GM12878 (cell line): ENCODE data around the gene MICALL2. TPM values are rescaled to one million over a fixed set of nuclear protein-coding genes. Genes with fewer than 3 reads are reported as not detected.
"Not testable (repeated sequence)": the region's sequence is repeated elsewhere in the genome, so short reads cannot be mapped to it uniquely, and the experiment has no call there.

Experiments
- ATAC-seq: fragments of 200-7000 bp; cut with Tn5 transposase; 3 replicates; pipeline ENCODE4 v1.9.1; 2020; ENCODE audit warnings: mild to moderate bottlenecking, moderate library complexity
- BruUV-seq: library from RNA; stranded (reverse); fragments of 400-500 nt; replicated peaks from 2 replicates; lab custom pipeline; 2021; lab: Mats Ljungman, UMichigan
- CTCF ChIA-PET: fragments of 300-600 bp; sonication (Branson Sonifier 250); formaldehyde crosslinking; extraction: SDS; loops from one replicate; lab custom pipeline; 2021; ENCODE audit warnings: inconsistent platforms; lab: Yijun Ruan, JAX
- POLR2A ChIA-PET: fragments of 350-600 bp; formaldehyde crosslinking; extraction: SDS; loops from one replicate; lab custom pipeline; 2021; ENCODE audit warnings: inconsistent platforms; lab: Charles Lee
- RAD21 ChIA-PET: fragments of 300-600 bp; sonication (Branson Sonifier 250); formaldehyde crosslinking; loops from one replicate; lab custom pipeline; 2023; ENCODE audit warnings: antibody characterized with exemption; ENCODE audit not compliant: unreplicated experiment; lab: Charles Lee
- SMC1A ChIA-PET: fragments of 300-600 bp; sonication (Branson Sonifier 250); formaldehyde crosslinking; loops from one replicate; lab custom pipeline; 2023; ENCODE audit not compliant: unreplicated experiment, uncharacterized antibody; lab: Charles Lee
- DNase-seq: peaks from one replicate; pipeline ENCODE4 v3.0.0-alpha.2; 2011; ENCODE audit warnings: low read depth, low spot score
- FAIRE-seq: peaks from 3 replicates; lab custom pipeline; 2011; peaks lifted over from hg19 to GRCh38; lab: Jason Lieb, UNC
- H2AFZ ChIP-seq: 2 replicates; pipeline ENCODE4 v1.6.0; 2011; ENCODE audit warnings: low read depth, low read length, control low read depth; ENCODE audit not compliant: control insufficient read depth
- H3K27ac ChIP-seq: 2 replicates; pipeline ENCODE4 v1.5.1; 2011; ENCODE audit warnings: control low read depth; ENCODE audit not compliant: control insufficient read depth, insufficient read depth
- H3K27me3 ChIP-seq, 2 experiments: replicated peaks in 1 of 2; 2 replicates each; pipeline versions ENCODE4 v1.6.0 to v1.6.1; 2011; ENCODE audit warnings: low read length in 1 of 2; ENCODE audit not compliant: control insufficient read depth in 2 of 2, insufficient read depth in 2 of 2
- H3K36me3 ChIP-seq, 2 experiments: 2 replicates each; pipeline ENCODE4 v1.5.1; 2011; ENCODE audit warnings: low read length in 1 of 2; ENCODE audit not compliant: control insufficient read depth in 2 of 2, insufficient read depth in 2 of 2
- H3K4me1 ChIP-seq: 2 replicates; pipeline ENCODE4 v1.6.1; 2011; ENCODE audit warnings: mild to moderate bottlenecking, low read length, moderate library complexity, mixed read lengths; ENCODE audit not compliant: control insufficient read depth, insufficient read depth
- H3K4me2 ChIP-seq: 2 replicates; pipeline ENCODE4 v1.6.0; 2011; ENCODE audit warnings: control low read depth; ENCODE audit not compliant: control insufficient read depth, insufficient read depth
- H3K4me3 ChIP-seq: fragments of 200-600 bp; sonication (generic); 2 replicates; pipeline ENCODE4 v1.5.1; 2016
- H3K79me2 ChIP-seq: 2 replicates; pipeline ENCODE4 v1.6.0; 2011; ENCODE audit warnings: low read length; ENCODE audit not compliant: control insufficient read depth, insufficient read depth
- H3K9ac ChIP-seq: 2 replicates; pipeline ENCODE4 v1.8.0; 2011; ENCODE audit warnings: low read length, control low read depth, mixed read lengths; ENCODE audit not compliant: control insufficient read depth, insufficient read depth
- H3K9me3 ChIP-seq: replicated peaks from 3 replicates; pipeline ENCODE4 v1.5.1; 2011; ENCODE audit warnings: mild to moderate bottlenecking, low read length; ENCODE audit not compliant: control insufficient read depth, insufficient read depth
- H4K20me1 ChIP-seq: 2 replicates; pipeline ENCODE4 v1.6.0; 2011; ENCODE audit not compliant: control insufficient read depth, insufficient read depth
- E4F1 ChIP-seq: fragments of 450-650 bp; IDR thresholded peaks from 2 replicates; pipeline ENCODE4 v1.6.1; 2018; ENCODE audit warnings: borderline replicate concordance, mild to moderate bottlenecking; ENCODE audit not compliant: partially characterized antibody
- SMARCA5 ChIP-seq: fragments of 450-650 bp; IDR thresholded peaks from 2 replicates; pipeline ENCODE4 v1.6.1; 2017; ENCODE audit warnings: mild to moderate bottlenecking
- WGBS: methylation state at CpG from one replicate; pipeline ENCODE4 v1.1.6; 2016; ENCODE audit warnings: low lambda C conversion rate; ENCODE audit not compliant: insufficient replicate concordance, insufficient coverage; ENCODE audit errors: missing lambda C conversion rate; 5-methylcytosine and 5-hydroxymethylcytosine counted together
- in situ Hi-C: fragments of 300-500 bp; cut with MboI; formaldehyde crosslinking; loops from 9 replicates; pipeline ENCODE4 v1.14.3; 2018; ENCODE audit warnings: mixed read lengths
- intact Hi-C: fragments of 100-400 bp; cut with micrococcal nuclease; formaldehyde crosslinking; loops from one replicate; pipeline ENCODE4 v1.14.2; 2022; ENCODE audit not compliant: unreplicated experiment
- polyA plus RNA-seq, 11 experiments: library from polyadenylated mRNA; depleted of rRNA in 4 of 11; unstranded in 6 of 11; stranded (reverse) in 5 of 11; fragments of >200 nt; fragmentation: Nextera tagmentation in 4 of 11; fragmentation: Illumina TruSeq in 1 of 11; extraction: Ambion mirVana in 4 of 11; extraction: Trizol in 1 of 11; gene quantifications; 1 replicate in 1 of 11; 2 replicates in 10 of 11; pipeline versions ENCODE4 v1.2.1 to v1.2.3, GENCODE V29; 2011 to 2016; ENCODE audit warnings: inconsistent platforms in 2 of 11, missing spikeins in 2 of 11, low read depth in 1 of 11
- total RNA-seq, 4 experiments: library from RNA; depleted of rRNA in 3 of 4; stranded (reverse); fragments of >200 nt in 3 of 4; fragmentation: Illumina TruSeq in 1 of 4; extraction: Trizol in 1 of 4; gene quantifications; 2 replicates each; pipeline versions ENCODE4 v1.2.1 to v1.2.3, GENCODE V29; 2013 to 2021

MICALL2 gene
- total and polyA plus RNA-seq, 10 of the 15 experiments (the other 5 are each of a cell fraction or from before 2014, with no cell fraction given), result 0.04 to 1.7 (median 0.83) TPM; not detected in 3

- Histone ChIP-seq H3K4me1 (no peaks in the 10 kb centered on the region), H3K9ac (no peak overlapping the region), H3K9me3 (no peaks in the 10 kb centered on the region), H2AFZ (no peak overlapping the region), H3K36me3 (no peaks in the 10 kb centered on the region), H3K27ac (no peak overlapping the region), H3K4me2 (no peak overlapping the region), H3K27me3 (no peaks in the 10 kb centered on the region; a peak in 1 of 4 replicates), H3K79me2 (no peaks in the 10 kb centered on the region), H4K20me1 (no peaks in the 10 kb centered on the region), H3K4me3 (no peak overlapping the region)
- ChIA-PET SMC1A (no interaction called here), CTCF (no interaction called here), POLR2A (no interaction called here), RAD21 (no interaction called here)
- no TSS peak for BruUV-seq
- intact Hi-C loops, result no loop called here
- WGBS, result 92% methylated on average over 38 of the region's 45 CpGs
- in situ Hi-C loops, result no loop called here
- DNase-seq, result no peak
- TF ChIP-seq E4F1 (no peak), SMARCA5 (no peak)
- ATAC-seq, result no peak
- FAIRE-seq, result no peak
These were observed 14.9 kb downstream of the MICALL2 start for GRCh38 chr7:1444214-1444924.

GRCh38 chr7:1443587-1444200 lies 15.6 kb downstream of the MICALL2 start:
- H3K4me3 ChIP-seq, ATAC-seq, POLR2A ChIA-PET, H4K20me1 ChIP-seq, BruUV-seq, H3K27me3 ChIP-seq, SMC1A ChIA-PET, in situ Hi-C loops, H3K36me3 ChIP-seq, intact Hi-C loops, H3K27ac ChIP-seq, CTCF ChIA-PET, H3K4me2 ChIP-seq, RAD21 ChIA-PET, DNase-seq, H3K9ac ChIP-seq, H3K4me1 ChIP-seq, FAIRE-seq, H3K9me3 ChIP-seq, H3K79me2 ChIP-seq, H2AFZ ChIP-seq: not testable (repeated sequence)
- WGBS, result 62% methylated on average over 13 of the region's 42 CpGs
